Central memory CD4-positive, alpha-beta T cell (primary cell): ENCODE measurements around the gene ADAM23.

Experiments
- DNase-seq: peaks from one replicate; pipeline ENCODE4 v3.0.0; 2022

Gene ADAM23

GRCh38 chr2:206572725-206573124, 129.4 kb downstream of the ADAM23 start:
- DNase-seq = no peak

GRCh38 chr2:206573793-206574192, 130.5 kb downstream of the ADAM23 start:
- DNase-seq = no peak

- no peak for DNase-seq
These were observed 141.2 kb downstream of the ADAM23 start for GRCh38 chr2:206584323-206585116.

GRCh38 chr2:206585335-206585734, 142.0 kb downstream of the ADAM23 start:
- DNase-seq = no peak

- DNase-seq = no peak
These were observed 143.3 kb downstream of the ADAM23 start for GRCh38 chr2:206586609-206587008.

GRCh38 chr2:206597717-206598218, 154.4 kb downstream of the ADAM23 start:
- no peak for DNase-seq

- DNase-seq = no peak
These were observed 159.9 kb downstream of the ADAM23 start for GRCh38 chr2:206603243-206603642.

GRCh38 chr2:206610451-206610850, 167.1 kb downstream of the ADAM23 start:
- no peak for DNase-seq

GRCh38 chr2:206611191-206611590, 167.9 kb downstream of the ADAM23 start:
- DNase-seq = no peak

GRCh38 chr2:206611736-206612135, 168.4 kb downstream of the ADAM23 start:
- no peak for DNase-seq

GRCh38 chr2:206614811-206615210, 171.5 kb downstream of the ADAM23 start:
- no peak for DNase-seq

GRCh38 chr2:206615417-206616089, 172.2 kb downstream of the ADAM23 start:
- DNase-seq = no peak

- no peak for DNase-seq
These were observed 172.8 kb downstream of the ADAM23 start for GRCh38 chr2:206616151-206616550.

GRCh38 chr2:206619011-206619410, 175.7 kb downstream of the ADAM23 start:
- DNase-seq = no peak

GRCh38 chr2:206626108-206626507, 182.8 kb downstream of the ADAM23 start:
- DNase-seq = no peak

GRCh38 chr2:206627632-206628031, 184.3 kb downstream of the ADAM23 start:
- DNase-seq = no peak

GRCh38 chr2:206631340-206631739, 188.0 kb downstream of the ADAM23 start:
- no peak for DNase-seq

GRCh38 chr2:206635015-206635414, 191.7 kb downstream of the ADAM23 start:
- DNase-seq = no peak

- no peak for DNase-seq
These were observed 196.3 kb downstream of the ADAM23 start for GRCh38 chr2:206639636-206640035.

GRCh38 chr2:206641226-206641625, 197.9 kb downstream of the ADAM23 start:
- no peak for DNase-seq

- no peak for DNase-seq
These were observed 199.0 kb downstream of the ADAM23 start, which contains the start of gene FAM237A for GRCh38 chr2:206642075-206643025. TSS of gene FAM237A (plus strand) at chr2:206642487. CDS start at chr2:206644237, 1,750 bp downstream.

GRCh38 chr2:206647985-206648384, 204.7 kb downstream of the ADAM23 start:
- DNase-seq = no peak

- no peak for DNase-seq
These were observed 213.8 kb downstream of the ADAM23 start for GRCh38 chr2:206657087-206657486.
